DND-41 (cell line): ENCODE data around the gene TMEM54.

Experiments
- ATAC-seq: fragments of 200-7000 bp; cut with Tn5 transposase; 3 replicates; pipeline ENCODE4 v1.9.1; 2021; ENCODE audit warnings: low read depth; ENCODE audit not compliant: insufficient read depth
- DNase-seq: peaks from one replicate; pipeline ENCODE4 v3.0.0-alpha.2; 2020
- H2AFZ ChIP-seq: 2 replicates; pipeline ENCODE4 v1.6.0; 2012; ENCODE audit warnings: low read depth, low read length
- H3K27ac ChIP-seq: 2 replicates; pipeline ENCODE4 v1.5.1; 2012; ENCODE audit warnings: low read length, inconsistent platforms
- H3K27me3 ChIP-seq: fragments of 200-600 bp; sonication (generic); 2 replicates; pipeline ENCODE4 v1.6.0; 2012; ENCODE audit warnings: low read length, mild to moderate bottlenecking, inconsistent platforms; ENCODE audit not compliant: insufficient read depth, poor library complexity
- H3K36me3 ChIP-seq: 2 replicates; pipeline ENCODE4 v1.5.1; 2012; ENCODE audit warnings: low read length, inconsistent platforms; ENCODE audit not compliant: insufficient read depth
- H3K4me1 ChIP-seq: 2 replicates; pipeline ENCODE4 v1.5.1; 2012; ENCODE audit warnings: mild to moderate bottlenecking, low read length; ENCODE audit not compliant: insufficient read depth
- H3K4me2 ChIP-seq: 2 replicates; pipeline ENCODE4 v1.6.0; 2012; ENCODE audit warnings: mild to moderate bottlenecking, moderate library complexity, low read length, inconsistent platforms; ENCODE audit not compliant: insufficient read depth
- H3K4me3 ChIP-seq, 2 experiments: fragments of 200-600 bp in 1 of 2; shearing (Covaris generic) in 1 of 2; 2 replicates each; pipeline ENCODE4 v1.5.1; 2012 to 2016; ENCODE audit warnings: inconsistent platforms in 2 of 2, low read length in 2 of 2, mild to moderate bottlenecking in 2 of 2, low read depth in 1 of 2, moderate library complexity in 1 of 2
- H3K79me2 ChIP-seq: 2 replicates; pipeline ENCODE4 v1.6.0; 2012; ENCODE audit warnings: low read length, inconsistent platforms; ENCODE audit not compliant: insufficient read depth
- H3K9ac ChIP-seq: 2 replicates; pipeline ENCODE4 v1.6.0; 2012; ENCODE audit warnings: low read depth, mild to moderate bottlenecking, inconsistent platforms, low read length, moderate library complexity
- H3K9me3 ChIP-seq: 2 replicates; pipeline ENCODE4 v1.5.1; 2012; ENCODE audit warnings: low read length, moderate library complexity, mild to moderate bottlenecking, inconsistent platforms; ENCODE audit not compliant: insufficient read depth, severe bottlenecking
- H4K20me1 ChIP-seq: 2 replicates; pipeline ENCODE4 v1.6.0; 2012; ENCODE audit warnings: low read length; ENCODE audit not compliant: insufficient read depth
- EZH2 ChIP-seq: IDR thresholded peaks from 3 replicates; pipeline ENCODE4 v1.6.1; 2012; ENCODE audit warnings: borderline replicate concordance, low read depth, mild to moderate bottlenecking, moderate library complexity, low read length, inconsistent platforms; ENCODE audit not compliant: severe bottlenecking
- TF ChIP-seq, protein P1 (sequence below): IDR thresholded peaks from 2 replicates; pipeline ENCODE4 v1.5.1; 2012; ENCODE audit warnings: borderline replicate concordance, low read length, moderate library complexity, mild to moderate bottlenecking; ENCODE audit not compliant: poor library complexity, severe bottlenecking; ENCODE audit errors: extremely low read depth

Gene TMEM54

DNA sequence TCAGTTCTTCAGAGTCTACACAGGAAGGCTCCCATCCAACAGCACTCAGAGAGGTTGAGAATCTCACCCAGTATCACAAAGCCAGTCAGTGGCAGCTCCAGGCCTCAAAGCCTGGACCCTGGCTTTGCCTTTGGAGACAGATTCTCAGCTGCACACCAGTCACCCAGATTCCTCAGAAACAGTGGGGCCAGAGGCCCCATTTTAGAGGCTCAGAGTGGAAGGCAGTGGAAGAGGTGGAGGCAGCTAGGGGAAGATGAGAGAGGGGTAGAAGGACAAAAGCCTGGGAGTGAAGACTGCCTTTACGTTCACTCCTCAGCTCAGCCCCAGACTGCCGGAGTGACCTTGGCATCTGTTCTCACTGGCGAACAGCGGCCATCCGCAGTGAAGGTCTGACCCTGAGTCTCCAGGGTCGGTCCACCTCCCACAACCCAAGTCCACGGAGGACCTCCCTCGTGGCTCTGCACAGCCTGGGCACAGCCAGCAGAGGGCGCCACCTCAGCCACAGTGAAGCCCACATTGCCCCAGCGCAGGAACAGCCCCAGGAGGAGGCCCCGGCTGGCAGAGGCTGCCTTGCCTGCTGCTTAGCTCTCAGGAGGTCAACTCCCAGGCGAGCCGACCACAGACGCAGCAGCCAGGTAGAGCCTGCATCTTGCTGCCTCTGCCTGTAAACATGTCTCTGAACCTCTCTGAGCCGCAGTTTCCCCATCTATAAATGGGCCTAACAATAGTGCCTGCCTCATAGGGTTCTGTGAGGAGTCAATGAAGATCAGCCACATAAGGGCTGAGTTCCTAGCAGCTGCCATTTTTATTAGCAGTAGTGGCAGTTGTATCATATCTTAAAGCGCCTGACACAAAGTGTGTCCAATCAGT is 24.6 kb downstream of the TMEM54 start:
- H3K4me2 ChIP-seq = no peak overlapping the region
- peak; percentile 71 for ATAC-seq

DNA sequence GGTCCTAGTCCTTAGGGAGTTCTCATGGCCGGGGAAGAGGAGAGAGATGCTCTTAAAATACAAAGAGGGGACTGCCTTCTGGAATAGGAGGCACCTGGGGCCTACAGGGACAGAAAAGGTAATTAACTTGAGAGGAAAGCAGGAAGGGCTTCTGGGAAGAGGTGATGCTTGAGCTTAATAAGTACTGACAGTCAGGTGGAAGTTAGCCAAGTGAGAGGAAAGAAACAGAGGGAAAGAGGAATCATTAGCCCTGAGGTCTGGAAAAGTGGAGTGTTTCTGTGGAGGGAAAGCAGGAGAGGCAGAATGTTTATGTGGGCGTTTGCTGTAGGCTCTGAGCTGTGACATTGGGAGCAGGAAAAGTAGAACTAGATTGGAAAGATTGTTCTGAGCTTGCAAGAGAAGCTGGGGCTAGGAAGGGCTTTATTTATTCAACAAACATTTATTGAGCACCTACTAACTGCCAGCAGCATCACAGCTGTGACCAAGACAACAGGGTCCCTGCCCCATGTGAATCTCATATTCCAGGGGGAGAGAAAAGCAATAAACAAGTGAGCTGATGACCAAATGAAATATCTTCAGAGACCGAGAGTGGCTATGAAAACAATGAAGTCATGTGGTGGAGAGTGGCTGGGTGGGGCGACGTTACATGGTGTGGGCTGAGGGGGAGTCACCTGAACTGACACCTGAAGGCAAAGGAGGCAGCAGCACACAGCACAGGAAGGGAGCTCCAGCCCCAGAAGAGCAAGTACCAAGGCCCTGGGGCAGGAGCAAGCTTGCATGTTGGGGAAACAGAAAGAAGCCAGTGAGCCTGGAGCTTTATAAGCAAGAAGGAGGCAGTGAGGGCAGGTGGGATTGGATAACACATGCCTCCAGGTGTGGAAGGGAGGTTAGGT is 26.1 kb downstream of the TMEM54 start:
- H2AFZ ChIP-seq = no peak overlapping the region
- H3K9me3 ChIP-seq = no peaks in the 10 kb centered on the region
- DNase-seq = no peak
- no peak for ATAC-seq
- H3K4me1 ChIP-seq = peaks cover 20% of the 10 kb centered on the region
- TF ChIP-seq, protein P1, sequence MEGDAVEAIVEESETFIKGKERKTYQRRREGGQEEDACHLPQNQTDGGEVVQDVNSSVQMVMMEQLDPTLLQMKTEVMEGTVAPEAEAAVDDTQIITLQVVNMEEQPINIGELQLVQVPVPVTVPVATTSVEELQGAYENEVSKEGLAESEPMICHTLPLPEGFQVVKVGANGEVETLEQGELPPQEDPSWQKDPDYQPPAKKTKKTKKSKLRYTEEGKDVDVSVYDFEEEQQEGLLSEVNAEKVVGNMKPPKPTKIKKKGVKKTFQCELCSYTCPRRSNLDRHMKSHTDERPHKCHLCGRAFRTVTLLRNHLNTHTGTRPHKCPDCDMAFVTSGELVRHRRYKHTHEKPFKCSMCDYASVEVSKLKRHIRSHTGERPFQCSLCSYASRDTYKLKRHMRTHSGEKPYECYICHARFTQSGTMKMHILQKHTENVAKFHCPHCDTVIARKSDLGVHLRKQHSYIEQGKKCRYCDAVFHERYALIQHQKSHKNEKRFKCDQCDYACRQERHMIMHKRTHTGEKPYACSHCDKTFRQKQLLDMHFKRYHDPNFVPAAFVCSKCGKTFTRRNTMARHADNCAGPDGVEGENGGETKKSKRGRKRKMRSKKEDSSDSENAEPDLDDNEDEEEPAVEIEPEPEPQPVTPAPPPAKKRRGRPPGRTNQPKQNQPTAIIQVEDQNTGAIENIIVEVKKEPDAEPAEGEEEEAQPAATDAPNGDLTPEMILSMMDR = no peak
- no peak for TF ChIP-seq EZH2
- H4K20me1 ChIP-seq = no peaks in the 10 kb centered on the region; the same call in 1 of the 2 replicates
- H3K4me2 ChIP-seq = no peak overlapping the region
- H3K36me3 ChIP-seq = no peaks in the 10 kb centered on the region
- no peak overlapping the region for H3K9ac ChIP-seq
- H3K27me3 ChIP-seq = no peaks in the 10 kb centered on the region
- no peaks in the 10 kb centered on the region for H3K79me2 ChIP-seq
- H3K27ac ChIP-seq = no peak overlapping the region
- no peak overlapping the region for H3K4me3 ChIP-seq

More for the DNA sequence above, 24.6 kb downstream of the TMEM54 start:
- Histone ChIP-seq H3K9ac (no peak overlapping the region), H3K27me3 (no peaks in the 10 kb centered on the region), H3K9me3 (no peaks in the 10 kb centered on the region), H3K4me3 (no peak overlapping the region), H2AFZ (peak overlapping the region; percentile 44; the same call in 1 of the 2 replicates), H4K20me1 (no peaks in the 10 kb centered on the region; the same call in 1 of the 2 replicates), H3K36me3 (no peaks in the 10 kb centered on the region), H3K27ac (no peak overlapping the region), H3K4me1 (peaks cover 20% of the 10 kb centered on the region), H3K79me2 (no peaks in the 10 kb centered on the region)
- peak; percentile 69 for DNase-seq
- no peak for TF ChIP-seq EZH2
- TF ChIP-seq, protein P1 = peak; percentile 97

DNA sequence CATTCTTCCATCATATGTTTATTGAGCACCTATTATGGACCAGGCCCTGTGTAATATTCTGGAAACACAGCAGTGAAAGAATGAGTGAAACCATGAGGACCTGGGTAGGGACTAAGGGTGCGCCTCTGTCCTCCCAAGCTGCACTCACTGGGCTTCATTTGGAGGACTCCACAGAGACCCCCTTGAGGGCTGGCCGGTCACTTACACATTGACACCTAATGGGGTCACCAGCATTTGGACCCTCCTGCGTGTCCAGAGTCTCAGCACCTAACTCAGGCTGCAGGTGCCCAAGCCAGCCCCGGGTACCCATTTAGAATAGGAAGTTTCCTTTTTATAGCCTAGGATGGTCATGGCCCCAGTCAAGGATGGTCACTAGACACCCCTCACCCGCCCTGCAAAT is 27.7 kb downstream of the TMEM54 start:
- peak overlapping the region; percentile 3; the same call in 1 of the 2 replicates for H3K27ac ChIP-seq
- ATAC-seq = no peak
- no peaks in the 10 kb centered on the region for H3K9me3 ChIP-seq
- H3K27me3 ChIP-seq = no peaks in the 10 kb centered on the region
- no peaks in the 10 kb centered on the region for H3K79me2 ChIP-seq
- no peak overlapping the region for H3K4me3 ChIP-seq
- peak overlapping the region; percentile 70 for H3K4me2 ChIP-seq
- TF ChIP-seq EZH2 = no peak
- TF ChIP-seq, protein P1 = no peak
- no peaks in the 10 kb centered on the region for H3K36me3 ChIP-seq
- peak overlapping the region; percentile 41; the same call in 1 of the 2 replicates for H3K9ac ChIP-seq
- H4K20me1 ChIP-seq = no peaks in the 10 kb centered on the region; the same call in 1 of the 2 replicates
- H2AFZ ChIP-seq = no peak overlapping the region
- H3K4me1 ChIP-seq = peaks cover 20% of the 10 kb centered on the region
- no peak for DNase-seq
